ENCODE data around the gene LY86. TPM values are rescaled to one million over a fixed set of nuclear protein-coding genes. Genes with fewer than 3 reads are reported as not detected.

The LY86 gene
- total and polyA plus RNA-seq, 10 of the 15 experiments (the other 5 are each of a cell fraction or from before 2014, with no cell fraction given) = 68.2 to 457 (median 128) TPM

GRCh38 chr6:6539036-6539435 is 49.5 kb upstream of the LY86 start:
- ChIA-PET CTCF (interaction anchor here (0.9 to 2.3 kb wide), 7 partner anchors 8 to 1068 kb away, joined by 3 to 8 read pairs (median 3); no protein-coding TSS in a partner anchor), RAD21 (ENCODE audit: unreplicated experiment) (interaction anchor here (1.3 kb wide), 1 partner anchor 132 kb away, joined by 3 read pairs; no protein-coding TSS in a partner anchor), POLR2A (no interaction called here), SMC1A (ENCODE audit: uncharacterized antibody, unreplicated experiment) (interaction anchor here (0.5 to 1.8 kb wide), 7 partner anchors 8 to 148 kb away, joined by 3 to 5 read pairs (median 4); no protein-coding TSS in a partner anchor)
- H3K9ac ChIP-seq (ENCODE audit: control insufficient read depth, insufficient read depth, low read length) = no peak overlapping the region
- 73% methylated on average over 4 of the region's 4 CpGs for WGBS (ENCODE audit: insufficient coverage, insufficient replicate concordance, low lambda C conversion rate, missing lambda C conversion rate)
- intact Hi-C loops (cut with micrococcal nuclease; ENCODE audit: unreplicated experiment) (no loop called here), in situ Hi-C loops (cut with MboI) (no loop called here)
- FAIRE-seq (no peak), DNase-seq (ENCODE audit: low read depth, low spot score) (no peak), ATAC-seq (no peak)
- H3K4me3 ChIP-seq = no peak overlapping the region
- BruUV-seq (replicated peaks) = no TSS peak
- H3K27me3 ChIP-seq (replicated peaks in 1 of 2; ENCODE audit: control insufficient read depth in 2 of 2, insufficient read depth in 2 of 2, low read length in 1 of 2) = no peaks in the 10 kb centered on the region
- H3K79me2 ChIP-seq (ENCODE audit: control insufficient read depth, insufficient read depth, low read length) = no peaks in the 10 kb centered on the region
- no peaks in the 10 kb centered on the region for H4K20me1 ChIP-seq (ENCODE audit: control insufficient read depth, insufficient read depth)
- H3K27ac ChIP-seq (ENCODE audit: control insufficient read depth, insufficient read depth) = no peak overlapping the region
- no peak overlapping the region for H3K4me2 ChIP-seq (ENCODE audit: control insufficient read depth, insufficient read depth)
- peaks cover 3% of the 10 kb centered on the region for H3K9me3 ChIP-seq (replicated peaks; ENCODE audit: control insufficient read depth, insufficient read depth, low read length)
- H2AFZ ChIP-seq (ENCODE audit: control insufficient read depth, low read depth, low read length) = no peak overlapping the region
- TF ChIP-seq SIN3A (IDR thresholded peaks at IDR 0.05; ENCODE audit: low read depth, low read length) (no peak), TARDBP (IDR thresholded peaks at IDR 0.05; ENCODE audit: borderline replicate concordance) (no peak)
- H3K36me3 ChIP-seq (ENCODE audit: control insufficient read depth in 2 of 2, insufficient read depth in 2 of 2, low read length in 1 of 2) = no peaks in the 10 kb centered on the region
- peaks cover 15% of the 10 kb centered on the region for H3K4me1 ChIP-seq (ENCODE audit: control insufficient read depth, insufficient read depth, low read length)

DNA sequence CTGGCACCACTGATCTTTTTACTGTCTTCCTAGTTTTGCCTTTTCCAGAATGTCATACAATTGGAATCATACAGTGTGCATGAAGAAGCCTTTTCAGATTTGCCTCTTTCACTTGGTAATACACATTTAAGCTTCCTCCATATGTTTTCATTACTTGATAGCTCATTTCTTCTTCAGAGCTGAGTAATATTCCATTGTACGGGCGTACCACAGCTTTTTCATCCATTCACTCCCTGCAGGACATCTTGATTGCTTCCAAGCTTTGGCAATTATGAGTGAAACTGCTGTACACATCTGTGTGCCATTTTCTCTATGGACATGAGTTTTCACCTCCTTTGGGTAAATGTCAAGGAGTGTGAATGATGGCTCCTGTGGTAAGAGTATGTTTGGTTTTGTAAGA is 46.2 kb upstream of the LY86 start:
- in situ Hi-C loops (cut with MboI) = loop anchor here (10.0 kb wide), 1 partner anchor 1068 kb away; no protein-coding TSS in a partner anchor
- Histone ChIP-seq H2AFZ (ENCODE audit: control insufficient read depth, low read depth, low read length) (no peak overlapping the region), H3K9ac (ENCODE audit: control insufficient read depth, insufficient read depth, low read length) (no peak overlapping the region), H3K27me3 (replicated peaks in 1 of 2; ENCODE audit: control insufficient read depth in 2 of 2, insufficient read depth in 2 of 2, low read length in 1 of 2) (no peaks in the 10 kb centered on the region), H3K4me2 (ENCODE audit: control insufficient read depth, insufficient read depth) (no peak overlapping the region), H3K4me1 (ENCODE audit: control insufficient read depth, insufficient read depth, low read length) (peaks cover 40% of the 10 kb centered on the region), H4K20me1 (ENCODE audit: control insufficient read depth, insufficient read depth) (no peaks in the 10 kb centered on the region), H3K79me2 (ENCODE audit: control insufficient read depth, insufficient read depth, low read length) (no peaks in the 10 kb centered on the region), H3K4me3 (no peak overlapping the region), H3K36me3 (ENCODE audit: control insufficient read depth in 2 of 2, insufficient read depth in 2 of 2, low read length in 1 of 2) (no peaks in the 10 kb centered on the region), H3K27ac (ENCODE audit: control insufficient read depth, insufficient read depth) (peak overlapping the region; percentile 58), H3K9me3 (replicated peaks; ENCODE audit: control insufficient read depth, insufficient read depth, low read length) (peaks cover 3% of the 10 kb centered on the region)
- POLR2A ChIA-PET = interaction anchor here (0.6 to 2.8 kb wide), 3 partner anchors 26 to 45 kb away, joined by 3 to 5 read pairs (median 5); no protein-coding TSS in a partner anchor
- CTCF ChIA-PET = interaction anchor here (1.0 to 3.0 kb wide), 5 partner anchors 9 to 485 kb away, joined by 3 to 13 read pairs (median 4); no protein-coding TSS in a partner anchor
- SMC1A ChIA-PET (ENCODE audit: uncharacterized antibody, unreplicated experiment) = interaction anchor here (0.7 to 2.3 kb wide), 12 partner anchors 26 to 517 kb away, joined by 3 to 14 read pairs (median 4); no protein-coding TSS in a partner anchor
- intact Hi-C loops (cut with micrococcal nuclease; ENCODE audit: unreplicated experiment) = no loop called here
- 97% methylated on average over 2 of the region's 2 CpGs for WGBS (ENCODE audit: insufficient coverage, insufficient replicate concordance, low lambda C conversion rate, missing lambda C conversion rate)
- no TSS peak for BruUV-seq (replicated peaks)
- FAIRE-seq (no peak), ATAC-seq (no peak), DNase-seq (ENCODE audit: low read depth, low spot score) (no peak)
- RAD21 ChIA-PET (ENCODE audit: unreplicated experiment) = interaction anchor here (1.0 to 3.5 kb wide), 8 partner anchors 13 to 249 kb away, joined by 3 to 27 read pairs (median 6); partner anchors contain the start of gene F13A1
- no peak for TF ChIP-seq HCFC1 (IDR thresholded peaks at IDR 0.05; ENCODE audit: low read length)
- TF ChIP-seq, protein P1, sequence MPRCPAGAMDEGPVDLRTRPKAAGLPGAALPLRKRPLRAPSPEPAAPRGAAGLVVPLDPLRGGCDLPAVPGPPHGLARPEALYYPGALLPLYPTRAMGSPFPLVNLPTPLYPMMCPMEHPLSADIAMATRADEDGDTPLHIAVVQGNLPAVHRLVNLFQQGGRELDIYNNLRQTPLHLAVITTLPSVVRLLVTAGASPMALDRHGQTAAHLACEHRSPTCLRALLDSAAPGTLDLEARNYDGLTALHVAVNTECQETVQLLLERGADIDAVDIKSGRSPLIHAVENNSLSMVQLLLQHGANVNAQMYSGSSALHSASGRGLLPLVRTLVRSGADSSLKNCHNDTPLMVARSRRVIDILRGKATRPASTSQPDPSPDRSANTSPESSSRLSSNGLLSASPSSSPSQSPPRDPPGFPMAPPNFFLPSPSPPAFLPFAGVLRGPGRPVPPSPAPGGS (IDR thresholded peaks at IDR 0.05; ENCODE audit: borderline replicate concordance, insufficient read depth, low read depth, low read length, poor library complexity, severe bottlenecking) = no peak
- TF ChIP-seq CBX3 (IDR thresholded peaks at IDR 0.05; ENCODE audit: borderline replicate concordance, low read depth) = no peak
- no peak for TF ChIP-seq PKNOX1 (IDR thresholded peaks at IDR 0.05)
- TF ChIP-seq RELA (IDR thresholded peaks at IDR 0.05; ENCODE audit: borderline replicate concordance, partially characterized antibody) = no peak
- TF ChIP-seq, protein P2, sequence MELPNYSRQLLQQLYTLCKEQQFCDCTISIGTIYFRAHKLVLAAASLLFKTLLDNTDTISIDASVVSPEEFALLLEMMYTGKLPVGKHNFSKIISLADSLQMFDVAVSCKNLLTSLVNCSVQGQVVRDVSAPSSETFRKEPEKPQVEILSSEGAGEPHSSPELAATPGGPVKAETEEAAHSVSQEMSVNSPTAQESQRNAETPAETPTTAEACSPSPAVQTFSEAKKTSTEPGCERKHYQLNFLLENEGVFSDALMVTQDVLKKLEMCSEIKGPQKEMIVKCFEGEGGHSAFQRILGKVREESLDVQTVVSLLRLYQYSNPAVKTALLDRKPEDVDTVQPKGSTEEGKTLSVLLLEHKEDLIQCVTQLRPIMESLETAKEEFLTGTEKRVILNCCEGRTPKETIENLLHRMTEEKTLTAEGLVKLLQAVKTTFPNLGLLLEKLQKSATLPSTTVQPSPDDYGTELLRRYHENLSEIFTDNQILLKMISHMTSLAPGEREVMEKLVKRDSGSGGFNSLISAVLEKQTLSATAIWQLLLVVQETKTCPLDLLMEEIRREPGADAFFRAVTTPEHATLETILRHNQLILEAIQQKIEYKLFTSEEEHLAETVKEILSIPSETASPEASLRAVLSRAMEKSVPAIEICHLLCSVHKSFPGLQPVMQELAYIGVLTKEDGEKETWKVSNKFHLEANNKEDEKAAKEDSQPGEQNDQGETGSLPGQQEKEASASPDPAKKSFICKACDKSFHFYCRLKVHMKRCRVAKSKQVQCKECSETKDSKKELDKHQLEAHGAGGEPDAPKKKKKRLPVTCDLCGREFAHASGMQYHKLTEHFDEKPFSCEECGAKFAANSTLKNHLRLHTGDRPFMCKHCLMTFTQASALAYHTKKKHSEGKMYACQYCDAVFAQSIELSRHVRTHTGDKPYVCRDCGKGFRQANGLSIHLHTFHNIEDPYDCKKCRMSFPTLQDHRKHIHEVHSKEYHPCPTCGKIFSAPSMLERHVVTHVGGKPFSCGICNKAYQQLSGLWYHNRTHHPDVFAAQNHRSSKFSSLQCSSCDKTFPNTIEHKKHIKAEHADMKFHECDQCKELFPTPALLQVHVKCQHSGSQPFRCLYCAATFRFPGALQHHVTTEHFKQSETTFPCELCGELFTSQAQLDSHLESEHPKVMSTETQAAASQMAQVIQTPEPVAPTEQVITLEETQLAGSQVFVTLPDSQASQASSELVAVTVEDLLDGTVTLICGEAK (IDR thresholded peaks at IDR 0.05; ENCODE audit: borderline replicate concordance) = no peak
- no peak for TF ChIP-seq CBX5 (IDR thresholded peaks at IDR 0.05; ENCODE audit: low read depth)
- TF ChIP-seq GATAD2B (conservative IDR thresholded peaks at IDR 0.05; ENCODE audit: low read depth) = no peak

All from GM12878 (cell line).